T-helper 2 cell (primary cell): ENCODE data around the gene PRG3.

ENCODE experiments used
- DNase-seq, 5 experiments: peaks; one replicate each; pipeline versions ENCODE4 v3.0.0 to v3.0.0-alpha.2; 2012 to 2022

Gene PRG3

GRCh38 chr11:57336111-57336666 lies 44.8 kb downstream of the PRG3 start:
- peak in 1 of 5 experiments; percentile 55 for DNase-seq

- DNase-seq = peak; percentile 67 to 95 (median 79)
These were observed 45.4 kb downstream of the PRG3 start, which contains the start of gene SSRP1 for GRCh38 chr11:57335343-57336110. SSRP1 (minus strand) TSS chr11:57335892; CDS start chr11:57335121, 771 bp downstream.

- no peak for DNase-seq
These were observed 46.0 kb downstream of the PRG3 start for GRCh38 chr11:57335023-57335342.

- no peak for DNase-seq
These were observed 48.1 kb downstream of the PRG3 start for GRCh38 chr11:57332694-57333440.

GRCh38 chr11:57331720-57332119 lies 49.2 kb downstream of the PRG3 start:
- DNase-seq = no peak

- no peak for DNase-seq
These were observed 50.9 kb downstream of the PRG3 start for GRCh38 chr11:57330029-57330428.

GRCh38 chr11:57327721-57328120 lies 53.2 kb downstream of the PRG3 start:
- DNase-seq = no peak
